WI38 (cell line): ENCODE measurements around the gene MOV10L1.

Source experiments
- H3K4me3 ChIP-seq: 2 replicates; pipeline ENCODE4 v1.5.1; 2011; ENCODE audit warnings: low read depth, mild to moderate bottlenecking, control low read depth, low read length
- CTCF ChIP-seq: IDR thresholded peaks from 2 replicates; pipeline ENCODE4 v1.5.1; 2012; ENCODE audit warnings: low read depth, mild to moderate bottlenecking, control low read depth, low read length

The MOV10L1 gene

DNA sequence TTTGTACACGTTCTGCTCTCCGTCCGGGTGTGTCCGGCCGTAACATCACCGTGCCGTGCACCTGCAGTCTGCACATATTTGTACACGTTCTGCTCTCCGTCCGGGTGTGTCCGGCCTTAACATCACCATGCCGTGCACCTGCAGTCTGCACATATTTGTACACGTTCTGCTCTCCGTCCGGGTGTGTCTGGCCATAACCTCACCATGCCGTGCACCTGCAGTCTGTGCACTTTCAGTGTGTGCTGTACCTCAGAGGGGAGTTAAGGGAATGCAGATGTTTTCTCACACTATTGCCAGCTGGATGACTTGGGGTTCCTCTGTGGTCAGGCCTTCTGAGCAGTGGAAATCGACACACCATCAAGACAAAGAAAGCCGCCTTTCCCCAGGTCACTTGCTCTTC, 35.9 kb upstream of the MOV10L1 start:
- TF ChIP-seq CTCF, result no peak
- H3K4me3 ChIP-seq, result no peak overlapping the region

DNA sequence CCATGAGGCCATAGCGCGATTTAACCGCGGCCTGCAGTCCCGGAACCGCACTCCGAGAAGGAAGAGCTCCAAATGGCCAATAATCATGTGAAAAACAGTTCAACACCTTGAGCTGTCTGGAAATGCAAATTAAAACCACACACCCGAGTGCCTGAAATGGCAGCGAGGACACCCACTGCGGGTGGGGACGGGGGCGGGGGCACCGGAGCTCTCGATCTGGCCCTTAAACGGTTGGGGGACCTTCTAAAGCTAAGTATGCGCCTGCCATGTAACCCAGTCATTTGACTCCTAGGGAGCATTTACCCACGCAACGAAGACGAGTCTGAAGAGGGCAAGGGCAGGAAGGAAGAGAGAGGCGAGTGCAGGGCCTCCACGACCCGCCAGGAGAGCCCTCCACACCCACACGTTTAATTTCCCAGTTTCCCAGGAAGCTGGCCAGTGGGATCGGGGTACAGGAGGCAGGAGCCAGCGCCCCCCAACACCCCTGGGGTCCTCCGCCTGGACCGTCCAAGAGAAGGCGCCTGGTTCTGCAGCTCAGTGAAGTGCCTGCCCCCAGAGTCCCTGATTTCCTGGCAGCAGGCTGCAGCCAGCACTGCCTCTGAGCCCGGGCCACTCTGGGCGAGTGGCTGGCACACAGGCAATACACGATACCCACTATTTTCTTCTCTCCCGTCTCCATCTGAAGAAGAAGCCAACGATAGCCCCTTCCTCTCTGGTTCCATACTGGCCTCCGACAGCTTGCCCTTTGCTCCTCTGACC, 33.4 kb upstream of the MOV10L1 start:
- TF ChIP-seq CTCF, result no peak
- H3K4me3 ChIP-seq, result no peak overlapping the region

DNA sequence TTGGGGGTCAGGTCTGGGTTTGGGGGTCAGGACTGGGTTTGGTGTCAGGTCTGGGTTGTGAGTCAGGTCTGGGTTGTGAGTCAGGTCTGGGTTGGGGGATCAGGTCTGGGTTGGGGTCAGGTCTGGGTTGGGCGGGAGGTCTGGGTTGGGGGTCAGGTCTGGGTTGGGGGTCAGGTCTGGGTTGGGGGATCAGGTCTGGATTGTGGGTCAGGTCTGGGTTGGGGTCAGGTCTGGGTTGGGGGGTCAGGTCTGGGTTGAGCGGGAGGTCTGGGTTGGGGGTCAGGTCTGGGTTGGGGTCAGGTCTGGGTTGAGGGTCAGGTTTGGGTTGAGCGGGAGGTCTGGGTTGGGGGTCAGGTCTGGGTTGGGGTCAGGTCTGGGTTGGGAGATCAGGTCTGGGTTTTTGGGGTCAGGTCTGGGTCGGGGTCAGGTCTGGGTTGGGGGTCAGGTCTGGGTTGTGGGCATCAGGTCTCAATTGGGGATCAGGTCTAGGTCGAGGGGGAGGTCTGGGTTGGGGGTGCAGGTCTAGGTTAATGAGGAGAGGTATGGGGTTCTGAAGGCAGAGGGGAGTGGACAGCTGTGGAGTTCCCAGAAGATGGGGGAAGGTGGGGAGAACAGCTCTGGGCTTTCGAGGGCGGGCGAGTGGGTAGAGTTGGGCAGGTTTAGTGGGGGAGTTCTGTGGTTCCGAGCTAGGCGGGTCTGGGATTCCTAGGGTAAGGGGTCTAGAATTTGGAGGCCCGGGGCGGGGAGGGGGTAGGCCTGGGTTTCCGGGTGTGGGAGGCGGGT, 32.3 kb upstream of the MOV10L1 start:
- no peak for TF ChIP-seq CTCF
- H3K4me3 ChIP-seq, result no peak overlapping the region

- no peak within 1 kb of the TSS for H3K4me3 ChIP-seq
- no peak for TF ChIP-seq CTCF
Measured at GRCh38 chr22:50058061-50058905, 31.5 kb upstream of the MOV10L1 start, which contains the start of gene TTLL8. Gene TTLL8, minus strand, starts transcription at chr22:50058298.

GRCh38 chr22:50058906-50059880, 30.6 kb upstream of the MOV10L1 start:
- no peak overlapping the region for H3K4me3 ChIP-seq
- no peak for TF ChIP-seq CTCF

DNA sequence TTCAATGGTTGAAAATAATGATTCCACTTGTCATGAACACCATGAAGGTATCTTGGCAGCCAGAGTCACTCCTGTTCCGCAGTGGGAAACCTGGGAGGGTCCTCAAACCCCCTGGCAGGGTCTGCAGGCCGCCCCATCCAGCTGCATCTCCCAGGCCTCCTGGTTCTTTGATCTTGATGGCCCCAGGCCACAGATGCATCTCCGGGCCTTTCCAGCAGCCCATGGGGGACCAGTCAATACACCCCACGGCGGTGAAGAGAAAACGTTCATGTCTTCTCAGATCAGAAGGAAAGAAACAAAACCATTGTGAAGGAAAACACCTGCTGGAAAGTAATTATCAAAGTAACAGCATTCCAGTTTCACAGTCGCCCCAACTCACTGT, 29.9 kb upstream of the MOV10L1 start:
- no peak for TF ChIP-seq CTCF
- H3K4me3 ChIP-seq, result no peak overlapping the region
